GM12892 (cell line): Measurements from ENCODE around the gene ICOS.

ENCODE experiments used
- DNase-seq: peaks from one replicate; pipeline ENCODE4 v3.0.0; 2011; ENCODE audit not compliant: insufficient read length
- FAIRE-seq: peaks from 2 replicates; lab custom pipeline; 2011; peaks lifted over from hg19 to GRCh38; lab: Jason Lieb, UNC
- POLR2A ChIP-seq: IDR thresholded peaks from 2 replicates; pipeline ENCODE4 v1.6.1; 2011; ENCODE audit warnings: low read depth, low read length, control low read depth
- POLR2AphosphoS5 ChIP-seq: IDR thresholded peaks from 2 replicates; pipeline ENCODE4 v1.6.1; 2011; ENCODE audit warnings: low read depth, low read length, control low read depth
- TAF1 ChIP-seq: IDR thresholded peaks from 2 replicates; pipeline ENCODE4 v1.6.1; 2011; ENCODE audit warnings: low read depth, mild to moderate bottlenecking, control low read depth, low read length, borderline replicate concordance

The ICOS gene

DNA sequence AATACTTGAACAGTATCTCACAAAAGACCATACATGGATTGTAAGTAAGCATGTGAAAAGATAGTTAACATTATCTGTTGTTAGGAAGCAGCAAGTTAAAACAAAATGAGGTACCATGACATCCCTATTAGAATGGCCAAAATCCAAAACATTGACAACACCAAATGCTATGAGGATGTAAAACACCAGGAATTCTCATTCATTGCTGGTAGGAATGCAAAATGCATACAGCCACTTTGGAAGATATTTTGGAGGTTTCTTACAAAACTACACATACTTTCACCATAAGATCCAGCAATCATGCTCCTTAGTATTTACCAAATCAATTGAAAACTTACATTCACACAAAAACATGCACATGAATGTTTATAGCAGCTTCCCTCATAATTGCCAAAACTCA, 30.9 kb upstream of the ICOS start:
- FAIRE-seq (no peak), DNase-seq (no peak)
- TF ChIP-seq POLR2A (no peak), TAF1 (no peak), POLR2AphosphoS5 (no peak)

DNA sequence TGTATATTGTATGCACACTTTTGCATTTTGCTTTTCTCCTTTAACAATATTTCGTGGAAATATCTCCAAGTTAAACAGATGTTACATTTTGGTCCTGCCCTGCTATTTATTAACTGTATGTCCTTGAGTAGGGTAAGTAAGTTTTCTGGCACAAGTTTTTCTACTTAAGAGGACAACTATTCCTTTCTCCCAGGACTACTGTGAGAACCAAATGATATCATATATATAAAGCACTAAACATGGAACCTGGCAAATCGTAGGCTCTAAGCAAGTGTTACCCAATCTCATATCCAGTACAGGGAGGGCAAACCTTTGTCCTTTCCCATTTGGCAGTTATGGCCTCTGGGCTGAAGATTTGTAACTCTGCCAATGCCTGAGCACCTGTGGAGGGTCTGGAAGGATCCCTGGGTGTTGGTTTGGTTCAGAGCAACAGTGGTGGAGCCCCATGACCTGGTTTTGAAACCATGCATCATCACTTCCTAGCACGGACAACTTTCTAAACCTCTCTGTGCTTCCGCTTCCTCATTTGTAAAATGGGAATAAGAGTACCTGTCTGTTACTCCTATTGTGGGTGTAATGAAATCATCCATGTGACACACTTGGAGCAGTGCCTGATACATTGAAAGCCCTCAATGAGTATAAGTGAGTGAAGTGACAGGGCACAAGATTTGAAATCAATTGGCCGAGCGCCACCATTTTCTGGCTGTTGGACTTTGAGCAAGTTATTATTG, 28.3 kb upstream of the ICOS start:
- no peak for TF ChIP-seq POLR2AphosphoS5
- TF ChIP-seq TAF1, result no peak
- TF ChIP-seq POLR2A, result no peak
- DNase-seq, result no peak
- peak; percentile 17 for FAIRE-seq

DNA sequence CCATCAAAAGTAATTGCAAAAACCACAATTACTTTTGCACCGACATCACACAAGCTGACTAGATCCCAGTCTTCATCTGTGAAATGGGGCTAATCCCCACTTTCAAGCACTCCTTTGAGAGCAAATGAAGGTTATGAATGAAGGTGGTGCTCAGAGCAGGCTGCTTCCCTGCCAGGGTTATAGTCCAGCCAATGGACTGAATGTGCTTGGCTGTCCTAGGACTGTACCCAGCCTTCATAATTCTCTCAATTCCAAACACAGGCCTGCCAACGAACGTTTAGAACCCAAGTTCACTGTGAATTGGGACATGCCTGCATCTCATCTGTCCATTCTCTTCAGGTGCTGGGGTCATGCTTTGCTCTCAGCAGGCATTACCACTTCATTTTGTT, 27.8 kb upstream of the ICOS start:
- FAIRE-seq (no peak), DNase-seq (no peak)
- no peak for TF ChIP-seq TAF1
- TF ChIP-seq POLR2AphosphoS5, result no peak
- no peak for TF ChIP-seq POLR2A

DNA sequence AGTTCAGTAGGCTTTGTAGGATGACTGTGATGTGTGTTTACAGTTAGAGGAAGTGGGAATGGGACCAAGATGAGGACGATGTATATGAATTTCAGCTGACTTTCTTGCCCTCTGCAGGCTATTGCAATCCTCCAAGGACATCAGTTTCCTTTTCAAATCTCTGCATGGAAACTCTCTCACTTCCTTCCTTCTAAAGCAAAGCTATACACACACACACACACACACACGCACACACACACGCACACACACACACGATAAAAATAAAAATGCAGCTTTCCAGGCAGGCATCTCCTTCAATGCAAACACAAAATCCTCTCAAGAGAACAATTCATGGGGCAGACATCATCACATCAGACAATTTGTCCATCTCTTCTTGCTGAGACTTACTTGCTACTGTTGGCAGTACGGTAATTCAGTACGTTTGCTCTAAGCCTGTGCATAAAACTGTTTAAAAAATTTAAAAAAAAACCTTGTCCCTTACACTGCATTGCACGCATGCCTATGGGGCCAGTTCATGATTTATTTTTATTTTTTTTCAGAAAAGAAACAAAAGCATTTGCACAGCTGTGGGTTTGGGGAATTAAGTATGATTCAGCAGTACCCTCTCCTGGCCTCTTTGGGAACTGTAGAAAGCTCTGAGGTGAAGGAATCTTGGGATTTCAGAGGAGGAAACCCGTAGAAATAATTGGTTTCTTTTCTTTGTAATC, 27.1 kb upstream of the ICOS start:
- no peak for TF ChIP-seq TAF1
- no peak for TF ChIP-seq POLR2A
- no peak for TF ChIP-seq POLR2AphosphoS5
- DNase-seq (no peak), FAIRE-seq (no peak)

DNA sequence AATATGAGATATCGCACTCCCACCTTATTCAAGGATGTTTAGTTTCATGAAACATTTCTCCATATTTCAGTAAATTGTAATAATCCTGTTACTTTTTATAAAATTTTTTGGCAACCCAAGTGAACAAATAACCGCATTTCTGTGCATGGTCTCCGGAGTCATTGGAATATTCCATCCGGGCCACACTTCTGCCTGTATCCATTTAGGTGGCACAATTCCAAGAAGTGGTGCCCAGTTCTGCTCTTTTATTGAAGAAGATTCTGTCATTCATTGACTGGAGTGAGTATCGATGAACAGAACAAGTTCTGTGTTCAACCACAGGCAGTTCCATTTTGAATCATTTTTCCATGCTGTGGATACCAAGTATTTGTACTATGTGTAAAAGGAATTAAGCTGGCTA, 26.6 kb upstream of the ICOS start:
- DNase-seq (no peak), FAIRE-seq (no peak)
- TF ChIP-seq TAF1, result no peak
- TF ChIP-seq POLR2AphosphoS5, result no peak
- no peak for TF ChIP-seq POLR2A

DNA sequence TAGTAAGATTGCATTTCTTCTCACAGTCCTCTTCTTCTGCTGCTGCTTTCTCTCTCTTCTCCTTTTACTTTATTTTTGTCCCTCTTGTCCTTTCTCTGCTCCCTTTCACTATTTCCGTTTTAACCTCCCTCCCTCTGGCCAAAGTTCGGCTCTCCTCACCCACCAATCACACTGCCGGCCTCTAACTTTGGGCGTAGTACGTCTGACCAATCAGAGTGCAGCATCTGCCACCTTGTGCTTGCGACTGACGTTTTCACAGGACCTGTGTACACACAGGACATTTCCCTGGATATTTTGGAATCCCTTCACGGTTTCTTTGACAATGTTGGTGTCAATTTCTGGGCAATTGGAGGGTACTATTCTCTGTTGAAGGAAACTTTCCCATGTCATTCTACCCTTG, 22.6 kb upstream of the ICOS start:
- no peak for TF ChIP-seq TAF1
- no peak for TF ChIP-seq POLR2AphosphoS5
- TF ChIP-seq POLR2A, result no peak
- FAIRE-seq (no peak), DNase-seq (no peak)

DNA sequence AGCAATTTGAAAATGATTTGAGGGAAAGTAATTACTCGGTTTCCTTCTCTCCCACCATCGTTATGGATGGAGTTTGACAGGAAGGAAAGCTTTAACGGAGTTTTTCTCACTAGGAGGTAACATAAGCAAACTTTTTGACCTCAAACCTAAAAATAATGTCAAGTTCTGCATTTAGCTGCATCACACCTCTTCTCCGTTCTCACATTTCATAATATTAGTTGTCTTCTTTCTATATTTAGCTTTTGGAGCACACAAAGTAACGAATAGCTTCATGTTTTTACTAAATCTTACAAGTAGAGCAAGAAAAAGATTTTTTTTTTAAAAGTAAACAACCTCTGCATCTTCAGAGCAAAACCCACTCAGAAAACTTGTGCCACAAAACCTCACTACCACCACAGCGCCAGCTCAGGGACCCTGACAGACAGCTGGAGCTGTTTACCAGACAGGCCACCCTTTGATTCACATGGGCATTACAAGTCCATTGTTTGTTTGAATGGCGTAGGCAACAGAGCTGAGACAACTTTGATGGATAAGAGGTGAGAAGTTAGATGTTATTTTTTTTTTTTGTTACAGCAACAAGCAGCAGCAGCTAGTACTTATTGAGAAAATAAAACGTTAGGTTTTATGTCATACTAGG, 21.9 kb upstream of the ICOS start:
- FAIRE-seq (no peak), DNase-seq (no peak)
- TF ChIP-seq POLR2AphosphoS5 (no peak), POLR2A (no peak), TAF1 (no peak)

DNA sequence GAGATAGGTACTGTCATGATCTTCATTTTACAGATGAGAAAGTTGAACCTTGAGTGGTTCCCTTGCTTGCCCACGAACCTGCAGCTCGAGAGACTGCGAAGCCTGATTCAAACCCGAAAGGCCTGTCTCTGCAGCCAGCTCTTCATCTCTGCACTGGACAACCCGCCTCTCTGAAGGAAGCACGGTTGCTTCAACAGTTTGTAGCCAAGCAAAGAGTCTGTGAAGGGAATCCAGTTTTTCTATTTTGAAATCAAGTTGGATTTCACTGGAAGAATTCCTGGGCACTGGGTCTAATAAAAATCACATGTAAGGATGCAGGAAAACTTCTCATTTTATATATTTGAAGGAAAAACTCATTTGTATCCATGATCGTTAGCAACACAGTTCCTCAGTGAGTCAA, 21.3 kb upstream of the ICOS start:
- no peak for FAIRE-seq
- no peak for TF ChIP-seq POLR2AphosphoS5
- TF ChIP-seq POLR2A, result no peak
- no peak for TF ChIP-seq TAF1

DNA sequence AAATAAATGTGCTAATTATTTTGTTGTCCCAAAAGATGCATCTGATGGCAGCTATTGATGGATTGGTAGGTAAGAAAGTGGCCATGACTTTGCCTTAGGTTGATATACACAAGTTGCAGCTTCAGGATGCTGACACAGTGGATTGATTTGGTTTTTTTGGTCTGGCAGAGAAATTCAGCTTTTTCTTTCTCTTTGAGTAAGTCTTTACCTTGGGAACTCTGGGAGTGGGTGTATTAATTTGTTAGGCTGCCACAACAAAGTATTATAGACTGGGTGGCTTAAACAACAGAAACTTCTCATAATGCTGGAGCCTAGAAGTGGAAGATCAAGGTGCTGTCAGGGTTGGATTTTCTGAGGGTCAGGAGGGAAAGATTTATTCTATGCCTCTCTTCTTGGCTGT, 19.8 kb upstream of the ICOS start:
- no peak for DNase-seq
- TF ChIP-seq POLR2AphosphoS5 (no peak), POLR2A (no peak), TAF1 (no peak)
- no peak for FAIRE-seq

More for the DNA sequence above, 21.3 kb upstream of the ICOS start:
- DNase-seq, result no peak

DNA sequence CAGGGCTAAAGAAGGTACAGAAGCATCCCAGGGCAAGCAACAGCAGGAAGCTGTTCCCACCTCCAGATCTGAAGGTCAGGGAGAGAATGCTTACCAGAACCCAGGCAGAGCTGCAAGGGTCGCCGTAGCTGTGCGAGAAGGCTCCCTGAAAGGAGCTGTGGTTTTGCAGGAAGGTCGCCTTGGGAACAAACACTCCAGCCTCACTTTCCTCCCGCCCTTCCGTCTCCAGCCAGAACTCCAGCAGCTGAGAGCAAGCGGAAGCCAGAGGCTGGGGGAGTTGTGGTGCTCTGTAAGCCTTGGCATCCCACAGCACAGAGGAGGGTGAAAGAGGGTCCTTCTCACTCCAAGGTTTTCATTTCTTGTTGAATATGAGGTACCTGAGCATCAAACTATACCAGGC, 18.3 kb upstream of the ICOS start:
- FAIRE-seq (no peak), DNase-seq (no peak)
- TF ChIP-seq POLR2AphosphoS5 (no peak), POLR2A (no peak), TAF1 (no peak)

DNA sequence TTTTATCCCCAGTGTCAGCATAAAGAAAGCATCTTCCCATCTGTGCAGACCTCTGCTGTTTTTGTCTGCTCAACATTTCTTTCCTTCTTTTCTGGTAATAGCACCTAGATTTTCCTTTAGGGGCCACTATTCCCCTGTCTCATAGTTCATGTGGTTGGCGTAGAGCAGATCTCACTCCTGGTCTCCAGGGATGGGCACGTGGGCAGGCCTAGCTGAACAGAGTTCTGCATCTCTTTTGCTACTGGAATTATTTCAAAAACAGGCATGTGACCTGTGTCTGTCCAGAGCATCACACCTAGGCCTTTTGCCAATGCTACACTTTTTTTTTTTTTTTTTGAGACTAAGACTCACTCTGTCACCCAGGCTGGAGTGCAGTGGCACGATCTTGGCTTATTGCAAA, 17.7 kb upstream of the ICOS start:
- DNase-seq (no peak), FAIRE-seq (no peak)
- TF ChIP-seq TAF1 (no peak), POLR2A (no peak), POLR2AphosphoS5 (no peak)
